ENCODE data around the gene HDAC10.

DNA sequence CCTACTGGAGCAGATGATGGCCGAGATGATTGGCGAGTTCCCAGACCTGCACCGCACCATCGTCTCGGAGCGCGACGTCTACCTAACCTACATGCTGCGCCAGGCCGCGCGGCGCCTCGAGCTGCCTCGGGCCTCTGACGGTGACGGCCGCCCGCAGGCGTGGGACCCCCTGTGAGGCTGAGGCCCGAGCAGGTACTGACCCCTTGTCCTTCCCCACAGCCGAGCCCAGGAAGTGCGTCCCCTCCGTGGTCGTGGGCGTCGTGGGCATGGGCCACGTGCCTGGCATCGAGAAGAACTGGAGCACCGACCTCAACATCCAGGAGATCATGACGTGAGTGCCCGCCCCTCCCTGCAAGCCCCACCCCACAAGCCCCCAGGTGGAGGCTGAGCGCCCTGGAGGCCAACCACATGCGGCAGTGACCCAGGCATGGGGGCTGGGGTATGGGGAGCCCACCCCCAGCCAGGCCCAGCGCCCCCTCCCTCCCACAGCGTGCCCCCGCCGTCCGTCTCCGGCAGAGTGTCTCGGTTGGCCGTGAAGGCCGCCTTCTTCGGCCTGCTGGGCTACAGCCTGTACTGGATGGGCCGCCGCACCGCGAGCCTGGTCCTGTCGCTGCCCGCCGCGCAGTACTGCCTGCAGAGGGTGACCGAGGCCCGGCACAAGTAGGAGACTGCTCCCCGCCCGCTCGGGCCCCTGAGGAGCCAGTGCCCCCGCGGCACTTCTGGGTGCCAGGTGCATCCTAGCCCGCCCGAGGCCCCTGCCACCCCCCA is 53.0 kb downstream of the HDAC10 start:
- no peak for TF ChIP-seq CTCF (IDR thresholded peaks at IDR 0.05)
- TF ChIP-seq POLR2A (IDR thresholded peaks at IDR 0.05) = no peak
